ENCODE results near the gene TUT4. TPM values are rescaled to one million over a fixed set of nuclear protein-coding genes. Genes with fewer than 3 reads are reported as not detected.
A peak's percentile ranks its signal among the peaks of the same experiment; 100 is the strongest.

TUT4 gene
- total and polyA plus RNA-seq, 2 donors (not counting 1 experiment from before 2014, with no cell fraction given): 29.3 to 37.5 TPM

DNA sequence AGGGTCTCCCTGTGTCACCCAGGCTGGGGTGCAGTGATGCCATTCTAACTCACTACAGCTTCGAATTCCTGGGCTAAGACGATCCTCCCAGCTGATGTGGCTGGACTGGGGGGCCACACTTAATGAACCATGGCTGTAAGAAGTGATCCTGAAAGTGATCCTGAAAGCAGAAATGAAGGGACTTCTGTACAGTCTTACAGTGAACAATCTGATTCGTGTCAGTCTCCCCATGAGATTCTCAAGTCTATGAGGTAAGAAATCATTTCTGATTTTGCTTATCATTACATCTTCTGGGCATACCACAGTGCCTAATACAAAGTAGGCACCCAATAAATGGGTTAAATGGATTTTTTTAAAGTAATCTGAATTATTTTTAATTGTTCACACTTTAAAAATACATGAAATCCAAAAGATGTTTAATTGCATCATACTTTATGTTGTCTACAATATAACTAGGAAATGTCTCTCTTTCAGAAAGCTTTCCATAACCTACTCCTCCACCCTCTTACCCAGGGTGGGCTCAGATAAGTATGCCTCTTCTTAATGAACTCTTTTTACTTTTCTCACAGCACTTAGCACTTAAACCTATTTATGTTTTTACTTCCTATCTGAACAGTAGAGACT is 21.5 kb downstream of the TUT4 start:
- H3K36me3 ChIP-seq (ENCODE audit: control insufficient read depth, insufficient read depth, low read length): no peaks in the 10 kb centered on the region
- H3K4me2 ChIP-seq (ENCODE audit: extremely low read depth, insufficient read depth, low read length): no peak overlapping the region
- H2AFZ ChIP-seq (ENCODE audit: low read length): no peak overlapping the region
- H3K27ac ChIP-seq (ENCODE audit: insufficient read depth, low read length): no peak overlapping the region
- H3K9me3 ChIP-seq (ENCODE audit: control insufficient read depth, insufficient read depth, low read depth, low read length): no peaks in the 10 kb centered on the region
- DNase-seq (ENCODE audit: low read depth in 2 of 2): no peak
- no peaks in the 10 kb centered on the region for H3K4me1 ChIP-seq (ENCODE audit: control insufficient read depth, extremely low read depth, insufficient read depth, low read length)
- H3K27me3 ChIP-seq (ENCODE audit: control insufficient read depth, insufficient read depth, low read length): no peaks in the 10 kb centered on the region
- H4K20me1 ChIP-seq (ENCODE audit: control insufficient read depth, extremely low read depth, insufficient read depth, low read length): no peaks in the 10 kb centered on the region
- no peak for TF ChIP-seq EZH2 (IDR thresholded peaks at IDR 0.05; ENCODE audit: low read length, missing control alignments)
- TF ChIP-seq, protein P1, sequence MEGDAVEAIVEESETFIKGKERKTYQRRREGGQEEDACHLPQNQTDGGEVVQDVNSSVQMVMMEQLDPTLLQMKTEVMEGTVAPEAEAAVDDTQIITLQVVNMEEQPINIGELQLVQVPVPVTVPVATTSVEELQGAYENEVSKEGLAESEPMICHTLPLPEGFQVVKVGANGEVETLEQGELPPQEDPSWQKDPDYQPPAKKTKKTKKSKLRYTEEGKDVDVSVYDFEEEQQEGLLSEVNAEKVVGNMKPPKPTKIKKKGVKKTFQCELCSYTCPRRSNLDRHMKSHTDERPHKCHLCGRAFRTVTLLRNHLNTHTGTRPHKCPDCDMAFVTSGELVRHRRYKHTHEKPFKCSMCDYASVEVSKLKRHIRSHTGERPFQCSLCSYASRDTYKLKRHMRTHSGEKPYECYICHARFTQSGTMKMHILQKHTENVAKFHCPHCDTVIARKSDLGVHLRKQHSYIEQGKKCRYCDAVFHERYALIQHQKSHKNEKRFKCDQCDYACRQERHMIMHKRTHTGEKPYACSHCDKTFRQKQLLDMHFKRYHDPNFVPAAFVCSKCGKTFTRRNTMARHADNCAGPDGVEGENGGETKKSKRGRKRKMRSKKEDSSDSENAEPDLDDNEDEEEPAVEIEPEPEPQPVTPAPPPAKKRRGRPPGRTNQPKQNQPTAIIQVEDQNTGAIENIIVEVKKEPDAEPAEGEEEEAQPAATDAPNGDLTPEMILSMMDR (conservative IDR thresholded peaks at IDR 0.05 in 1 of 2, IDR thresholded peaks at IDR 0.05 in 1 of 2; ENCODE audit: low read depth in 1 of 2, low read length in 2 of 2): no peak
- H3K79me2 ChIP-seq (ENCODE audit: control insufficient read depth, insufficient read depth, low read length): no peaks in the 10 kb centered on the region
- no peak overlapping the region for H3K9ac ChIP-seq (ENCODE audit: insufficient read depth, low read length)
- H3K4me3 ChIP-seq (replicated peaks in 1 of 4; ENCODE audit: control extremely low read depth in 1 of 4, insufficient read depth in 1 of 4, low read depth in 3 of 4, low read length in 4 of 4): no peak overlapping the region

DNA sequence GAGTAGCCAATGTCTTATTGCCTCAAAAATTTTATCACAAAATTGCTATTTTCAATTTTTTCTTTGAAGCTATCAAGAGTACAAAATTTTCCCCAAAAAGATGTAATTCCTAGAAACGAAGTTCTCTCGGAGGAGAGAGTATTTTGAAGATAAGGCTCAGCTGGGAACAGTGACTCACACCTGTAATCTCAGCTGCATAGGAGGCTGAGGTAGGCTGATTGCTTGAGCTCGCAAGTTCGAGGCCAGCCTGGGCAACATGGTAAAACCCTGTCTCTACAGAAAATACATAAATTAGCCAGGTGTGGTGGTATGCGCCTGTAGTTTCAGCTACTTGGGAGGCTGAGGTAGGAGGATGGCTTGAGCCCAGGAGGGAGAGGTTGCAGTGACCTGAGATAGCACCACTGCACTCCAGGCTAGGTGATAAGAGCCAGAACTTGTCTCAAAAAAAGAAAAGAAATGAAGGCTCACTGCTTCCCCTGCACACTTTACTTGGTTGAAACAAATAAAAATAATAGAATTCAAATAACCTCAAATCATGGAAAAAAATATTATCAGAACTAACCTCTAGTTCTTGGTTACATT is 22.2 kb downstream of the TUT4 start:
- Histone ChIP-seq H3K79me2 (ENCODE audit: control insufficient read depth, insufficient read depth, low read length) (no peaks in the 10 kb centered on the region), H3K4me2 (ENCODE audit: extremely low read depth, insufficient read depth, low read length) (no peak overlapping the region), H3K27me3 (ENCODE audit: control insufficient read depth, insufficient read depth, low read length) (no peaks in the 10 kb centered on the region), H3K36me3 (ENCODE audit: control insufficient read depth, insufficient read depth, low read length) (no peaks in the 10 kb centered on the region), H3K27ac (ENCODE audit: insufficient read depth, low read length) (no peak overlapping the region), H2AFZ (ENCODE audit: low read length) (no peak overlapping the region), H3K9me3 (ENCODE audit: control insufficient read depth, insufficient read depth, low read depth, low read length) (no peaks in the 10 kb centered on the region), H3K4me3 (replicated peaks in 1 of 4; ENCODE audit: control extremely low read depth in 1 of 4, insufficient read depth in 1 of 4, low read depth in 3 of 4, low read length in 4 of 4) (no peak overlapping the region), H4K20me1 (ENCODE audit: control insufficient read depth, extremely low read depth, insufficient read depth, low read length) (no peaks in the 10 kb centered on the region), H3K4me1 (ENCODE audit: control insufficient read depth, extremely low read depth, insufficient read depth, low read length) (no peaks in the 10 kb centered on the region), H3K9ac (ENCODE audit: insufficient read depth, low read length) (no peak overlapping the region)
- DNase-seq (ENCODE audit: low read depth in 2 of 2): no peak
- no peak for TF ChIP-seq EZH2 (IDR thresholded peaks at IDR 0.05; ENCODE audit: low read length, missing control alignments)
- TF ChIP-seq, protein P1 (conservative IDR thresholded peaks at IDR 0.05 in 1 of 2, IDR thresholded peaks at IDR 0.05 in 1 of 2; ENCODE audit: low read depth in 1 of 2, low read length in 2 of 2): no peak

DNA sequence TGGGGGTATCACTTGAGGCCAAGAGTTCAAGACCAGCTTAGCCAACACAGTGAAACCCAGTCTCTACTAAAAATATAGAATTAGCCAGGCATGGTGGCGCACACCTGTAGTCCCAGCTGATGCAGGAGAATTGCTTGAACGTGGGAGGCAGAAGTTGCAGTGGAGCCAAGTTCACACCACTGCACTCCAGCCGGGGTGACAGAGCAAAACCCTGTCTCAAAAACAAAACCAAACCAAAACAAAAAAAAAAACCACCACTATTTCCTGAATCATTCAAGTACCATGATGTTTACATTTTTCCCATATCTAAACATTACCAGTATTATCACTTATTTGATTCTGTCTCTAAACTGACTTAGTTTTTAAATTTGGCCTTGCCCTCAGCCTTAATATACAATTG is 29.5 kb downstream of the TUT4 start:
- Histone ChIP-seq H3K79me2 (ENCODE audit: control insufficient read depth, insufficient read depth, low read length) (no peaks in the 10 kb centered on the region), H3K4me3 (replicated peaks in 1 of 4; ENCODE audit: control extremely low read depth in 1 of 4, insufficient read depth in 1 of 4, low read depth in 3 of 4, low read length in 4 of 4) (no peak overlapping the region), H3K9ac (ENCODE audit: insufficient read depth, low read length) (no peak overlapping the region), H3K4me2 (ENCODE audit: extremely low read depth, insufficient read depth, low read length) (no peak overlapping the region), H3K9me3 (ENCODE audit: control insufficient read depth, insufficient read depth, low read depth, low read length) (no peaks in the 10 kb centered on the region), H3K4me1 (ENCODE audit: control insufficient read depth, extremely low read depth, insufficient read depth, low read length) (no peaks in the 10 kb centered on the region), H3K36me3 (ENCODE audit: control insufficient read depth, insufficient read depth, low read length) (no peaks in the 10 kb centered on the region), H4K20me1 (ENCODE audit: control insufficient read depth, extremely low read depth, insufficient read depth, low read length) (no peaks in the 10 kb centered on the region), H2AFZ (ENCODE audit: low read length) (no peak overlapping the region), H3K27me3 (ENCODE audit: control insufficient read depth, insufficient read depth, low read length) (no peaks in the 10 kb centered on the region), H3K27ac (ENCODE audit: insufficient read depth, low read length) (no peak overlapping the region)
- peak; percentile 33 to 43 for DNase-seq (ENCODE audit: low read depth in 2 of 2)
- TF ChIP-seq, protein P1 (conservative IDR thresholded peaks at IDR 0.05 in 1 of 2, IDR thresholded peaks at IDR 0.05 in 1 of 2; ENCODE audit: low read depth in 1 of 2, low read length in 2 of 2): no peak
- TF ChIP-seq EZH2 (IDR thresholded peaks at IDR 0.05; ENCODE audit: low read length, missing control alignments): no peak
